Cerebellar cortex (tissue), 1 donor: Measurements from ENCODE around the gene ZRANB3.

Source experiments
- DNase-seq: peaks from one replicate; pipeline ENCODE4 v3.0.0-alpha.2; 2015; ENCODE audit warnings: low spot score

The ZRANB3 gene

GRCh38 chr2:135174049-135174809, 356.8 kb downstream of the ZRANB3 start:
- DNase-seq = no peak

- no peak for DNase-seq
Observed at GRCh38 chr2:135169900-135170753, 360.9 kb downstream of the ZRANB3 start.

GRCh38 chr2:135168204-135168856, 362.7 kb downstream of the ZRANB3 start:
- peak; percentile 51 for DNase-seq

GRCh38 chr2:135167273-135167672, 363.7 kb downstream of the ZRANB3 start:
- no peak for DNase-seq

GRCh38 chr2:135164431-135164830, 366.6 kb downstream of the ZRANB3 start:
- DNase-seq = no peak

GRCh38 chr2:135163901-135164300, 367.1 kb downstream of the ZRANB3 start:
- no peak for DNase-seq

GRCh38 chr2:135163306-135163705, 367.7 kb downstream of the ZRANB3 start:
- no peak for DNase-seq

GRCh38 chr2:135162786-135163185, 368.2 kb downstream of the ZRANB3 start:
- DNase-seq = no peak

- no peak for DNase-seq
Observed at GRCh38 chr2:135162377-135162776, 368.6 kb downstream of the ZRANB3 start.

- DNase-seq = no peak
Observed at GRCh38 chr2:135159191-135159590, 371.8 kb downstream of the ZRANB3 start.

GRCh38 chr2:135157856-135158255, 373.2 kb downstream of the ZRANB3 start:
- no peak for DNase-seq

- no peak for DNase-seq
Observed at GRCh38 chr2:135154962-135155361, 376.1 kb downstream of the ZRANB3 start.

- no peak for DNase-seq
Observed at GRCh38 chr2:135152361-135152760, 378.7 kb downstream of the ZRANB3 start.

- DNase-seq = peak; percentile 28
Observed at GRCh38 chr2:135151615-135152014, 379.4 kb downstream of the ZRANB3 start.

GRCh38 chr2:135150725-135151124, 380.3 kb downstream of the ZRANB3 start:
- no peak for DNase-seq

GRCh38 chr2:135149251-135149650, 381.8 kb downstream of the ZRANB3 start:
- no peak for DNase-seq

- DNase-seq = no peak
Observed at GRCh38 chr2:135144343-135144742, 386.7 kb downstream of the ZRANB3 start.

GRCh38 chr2:135142323-135142722, 388.7 kb downstream of the ZRANB3 start:
- DNase-seq = no peak

- DNase-seq = no peak
Observed at GRCh38 chr2:135140606-135141005, 390.4 kb downstream of the ZRANB3 start.

- DNase-seq = no peak
Observed at GRCh38 chr2:135132314-135132713, 398.7 kb downstream of the ZRANB3 start.

GRCh38 chr2:135130751-135131150, 400.3 kb downstream of the ZRANB3 start:
- no peak for DNase-seq

GRCh38 chr2:135125940-135126339, 405.1 kb downstream of the ZRANB3 start:
- DNase-seq = no peak
